Islet of Langerhans (tissue), 1 donor: ENCODE measurements around the gene ABL2.
A peak's percentile ranks its signal among the peaks of the same experiment; 100 is the strongest.

Source experiments
- FAIRE-seq: peaks from one replicate; lab custom pipeline; 2011; peaks lifted over from hg19 to GRCh38; lab: Jason Lieb, UNC

Gene ABL2

DNA sequence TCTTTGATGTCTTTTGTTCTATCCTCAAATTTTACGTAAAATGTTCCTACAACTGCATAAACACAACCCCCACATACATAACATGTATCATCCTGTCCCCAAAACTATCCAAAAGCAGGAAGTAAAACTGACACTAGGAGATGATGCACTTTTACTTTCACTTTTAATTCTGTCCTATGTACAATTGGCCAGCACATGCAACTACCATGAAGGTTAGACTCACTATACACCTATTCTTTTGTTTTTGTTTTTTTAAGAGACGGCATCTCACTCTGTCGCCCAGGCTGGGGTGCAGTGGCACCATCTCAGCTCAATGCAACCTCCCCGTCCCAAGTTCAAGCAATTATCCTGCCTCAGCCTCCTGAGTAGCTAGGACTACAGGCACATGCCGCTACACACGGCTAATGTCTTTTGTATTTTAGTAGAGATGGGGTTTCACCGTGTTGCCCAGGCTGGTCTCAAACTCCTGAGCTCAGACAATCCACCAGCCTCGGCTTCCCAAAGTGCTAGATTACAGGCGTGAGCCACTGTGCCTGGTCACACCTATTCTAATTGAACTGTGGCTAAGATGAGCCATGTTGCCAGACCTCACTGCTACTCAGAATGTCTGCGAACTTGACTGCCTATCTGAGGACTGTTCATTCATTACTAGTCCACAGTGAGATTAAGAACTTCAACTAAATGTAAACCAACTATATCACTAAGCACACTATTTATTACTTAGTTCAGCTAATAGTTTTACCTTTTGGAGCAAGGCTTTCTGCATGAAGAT, 99.6 kb downstream of the ABL2 start:
- no peak for FAIRE-seq

DNA sequence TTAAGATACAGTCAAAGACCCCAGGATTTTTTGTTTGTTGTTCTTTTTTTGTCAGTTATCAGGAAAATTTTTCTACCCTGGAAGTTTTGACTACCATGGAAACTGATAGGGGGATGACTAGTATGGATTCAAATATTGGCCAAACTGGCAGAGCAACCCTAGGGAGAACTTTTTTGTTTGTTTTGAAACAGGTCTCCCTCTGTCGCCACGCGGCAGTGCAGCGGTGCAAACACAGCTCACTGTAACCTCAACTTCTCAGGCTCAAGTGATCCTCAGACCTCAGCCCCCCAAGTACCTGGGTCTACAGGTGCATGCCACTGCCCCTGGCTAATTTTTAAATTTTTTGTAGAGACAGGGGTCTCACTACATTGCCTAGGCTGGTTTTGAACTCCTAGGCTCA, 101.0 kb downstream of the ABL2 start:
- FAIRE-seq: no peak

DNA sequence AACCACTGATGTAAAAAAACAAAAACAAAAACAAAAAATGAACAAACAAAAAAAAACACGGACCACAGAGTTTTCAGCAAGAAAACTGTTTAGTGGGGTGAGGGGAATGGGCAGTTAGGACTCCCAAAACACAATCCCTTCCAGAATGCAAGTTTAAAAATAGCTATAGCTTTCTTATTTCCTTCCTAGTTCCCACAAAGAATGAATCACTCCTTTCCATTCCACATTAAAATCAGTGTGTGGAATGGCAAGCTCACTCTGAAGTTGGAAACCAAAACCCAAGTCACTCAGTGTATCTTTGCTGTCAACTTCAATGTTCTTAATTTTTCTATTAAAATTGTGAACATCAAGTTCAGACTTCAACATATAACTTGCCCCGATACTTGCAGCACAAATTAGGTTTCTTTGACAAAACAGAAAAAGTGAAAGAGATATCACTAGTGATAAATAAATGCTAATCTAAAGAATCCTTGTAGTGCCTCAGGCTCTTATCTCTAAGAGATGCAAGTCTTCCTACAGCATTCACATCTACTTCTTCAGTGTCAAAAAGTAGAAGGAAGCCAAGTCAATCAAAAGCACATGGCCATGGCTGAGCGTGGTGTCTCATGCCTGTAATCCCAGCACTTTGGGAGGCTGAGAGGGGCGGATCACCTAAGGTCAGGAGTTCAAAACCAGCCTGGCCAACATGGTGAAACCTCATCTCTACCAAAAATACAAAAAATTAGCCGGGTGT, 102.1 kb downstream of the ABL2 start:
- no peak for FAIRE-seq

DNA sequence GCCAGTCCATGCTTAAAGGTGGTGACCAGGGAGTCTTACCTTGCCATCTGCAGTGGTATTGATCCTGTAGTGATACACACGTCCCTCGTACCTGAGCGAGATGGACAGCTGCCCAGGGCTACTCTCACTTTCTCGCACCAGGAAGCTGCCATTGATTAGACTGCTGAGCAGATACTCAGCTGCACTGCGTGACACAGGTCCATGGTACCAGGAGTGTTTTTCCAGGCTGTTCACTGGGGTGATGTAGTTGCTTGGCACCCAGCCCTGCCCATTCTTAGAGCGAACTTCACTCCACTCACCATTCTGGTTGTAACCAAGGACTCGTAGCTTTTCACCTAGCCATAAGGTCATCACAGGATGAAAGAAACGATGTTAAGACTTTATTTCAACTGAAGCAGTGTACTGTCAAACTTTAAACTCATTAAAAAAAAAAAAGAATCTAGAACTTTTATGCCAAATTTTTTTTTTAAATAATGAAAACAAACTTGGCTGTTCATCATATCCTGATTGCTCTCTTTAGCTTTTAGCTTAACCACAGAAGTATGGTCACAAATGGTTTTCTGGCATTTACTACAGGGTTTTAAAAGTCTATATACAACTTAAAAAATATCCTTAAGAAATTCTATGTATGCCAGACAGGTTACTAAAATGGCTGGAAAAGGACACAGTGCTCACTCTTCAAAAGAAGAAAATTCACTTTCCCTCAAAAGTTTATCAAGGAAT, 103.0 kb downstream of the ABL2 start:
- FAIRE-seq: peak; percentile 24

DNA sequence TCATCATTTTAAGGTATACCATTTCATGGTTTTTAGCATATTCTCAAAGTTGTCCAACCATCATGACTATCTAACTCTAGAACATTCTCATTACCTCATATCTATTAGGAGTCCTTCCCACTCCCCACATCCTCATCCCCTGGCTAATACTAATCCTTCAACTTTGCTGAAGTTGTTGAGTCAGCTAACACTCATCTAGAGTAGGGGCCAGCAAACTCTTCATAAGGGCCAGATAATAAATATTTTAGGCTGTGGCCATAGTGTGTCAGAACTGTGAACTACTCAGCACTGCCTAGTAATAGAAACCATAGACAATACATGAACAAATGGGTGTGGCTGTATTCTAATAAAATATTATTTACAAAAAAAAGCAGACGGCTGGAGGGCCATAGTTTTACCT, 104.6 kb downstream of the ABL2 start:
- FAIRE-seq: no peak

DNA sequence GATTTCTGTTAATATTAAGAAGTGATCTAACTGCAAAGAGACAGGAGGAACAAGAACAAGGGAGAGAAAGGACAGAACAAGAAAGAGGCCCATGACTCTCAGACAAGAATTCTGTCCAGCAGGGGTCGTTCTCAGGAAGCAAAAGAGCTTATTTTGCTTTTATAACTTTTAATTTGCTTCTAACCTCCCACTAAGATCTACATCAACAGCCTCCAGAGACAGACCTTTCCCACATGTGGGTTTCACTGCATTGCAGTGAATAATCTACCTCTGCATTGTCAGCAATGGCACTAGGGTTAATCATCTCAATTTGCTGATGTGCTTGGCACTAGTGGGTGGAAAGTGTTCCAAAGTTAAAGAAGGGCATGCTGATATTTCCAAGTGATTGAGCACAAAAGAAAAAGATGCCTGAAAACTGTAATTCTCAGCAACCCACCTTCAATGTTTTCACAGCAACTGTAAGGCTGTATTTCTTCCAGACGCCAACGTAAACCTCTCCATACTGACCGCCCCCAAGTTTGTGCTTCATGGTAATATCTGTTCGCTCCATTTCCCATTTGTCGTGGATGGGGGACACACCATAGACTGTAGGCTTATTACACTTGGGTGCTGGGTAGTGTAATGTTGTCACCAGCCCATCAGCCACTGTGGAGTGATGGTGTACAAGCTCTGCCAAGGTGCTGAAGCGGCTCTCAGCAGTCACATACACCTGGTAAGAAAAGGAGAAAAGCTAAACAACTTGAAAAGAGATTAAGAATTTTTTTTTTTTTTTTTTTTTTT, 108.1 kb downstream of the ABL2 start:
- no peak for FAIRE-seq

DNA sequence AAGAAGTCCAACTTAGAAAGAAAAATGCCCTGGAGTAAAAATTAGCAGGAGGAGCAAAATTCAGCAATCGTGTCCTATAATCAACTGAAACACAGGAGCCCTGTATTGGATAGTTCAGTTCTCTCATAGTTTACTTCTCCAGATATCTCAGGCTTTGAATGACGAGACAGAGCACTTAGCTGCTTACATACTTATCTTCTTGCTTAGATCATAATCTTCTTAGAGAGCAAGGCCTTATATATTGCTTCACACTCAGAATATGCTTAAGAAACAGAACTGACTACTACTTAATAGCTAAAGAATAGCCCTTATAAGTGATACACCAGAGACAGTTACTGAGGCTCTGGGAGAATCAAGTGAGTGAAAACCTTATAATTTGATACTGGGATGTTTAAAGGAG, 108.7 kb downstream of the ABL2 start:
- FAIRE-seq: no peak

DNA sequence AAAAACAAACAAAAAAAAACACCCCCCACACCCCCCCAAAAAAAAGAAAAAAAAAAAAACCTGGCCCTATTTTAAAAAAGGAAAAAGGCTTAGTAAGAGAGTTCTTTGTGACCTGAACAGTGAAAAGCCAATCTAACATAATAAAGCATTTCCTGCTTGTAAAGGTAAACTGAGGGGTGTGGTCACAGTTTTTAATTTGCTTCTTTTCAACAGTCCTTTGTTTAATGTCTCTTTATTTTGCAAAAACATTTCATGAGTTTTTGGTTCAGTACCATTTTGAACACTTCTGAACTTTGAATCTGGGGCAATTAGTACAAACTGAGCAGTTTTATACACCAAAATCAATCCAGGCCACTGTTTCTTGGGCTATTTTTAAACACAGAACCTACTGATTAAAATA, 110.0 kb downstream of the ABL2 start:
- no peak for FAIRE-seq

DNA sequence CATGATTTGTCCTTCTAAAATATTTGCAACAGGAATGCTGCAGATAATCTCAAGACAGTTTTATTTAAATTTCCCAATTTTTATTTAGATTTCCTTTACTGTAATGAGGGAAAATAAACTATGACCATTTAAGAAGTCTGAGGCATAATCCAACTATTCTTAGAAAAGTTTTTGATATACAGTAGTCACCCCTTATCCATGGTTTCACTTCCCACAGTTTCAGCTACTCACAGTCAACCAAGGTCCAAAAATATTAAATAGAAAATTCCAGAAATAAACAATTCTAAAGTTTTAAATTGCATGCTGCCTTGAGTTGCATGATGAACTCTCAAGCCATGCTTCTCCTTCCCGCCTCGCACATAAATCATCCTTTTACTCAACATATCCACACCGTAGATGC, 114.3 kb downstream of the ABL2 start:
- FAIRE-seq: no peak

DNA sequence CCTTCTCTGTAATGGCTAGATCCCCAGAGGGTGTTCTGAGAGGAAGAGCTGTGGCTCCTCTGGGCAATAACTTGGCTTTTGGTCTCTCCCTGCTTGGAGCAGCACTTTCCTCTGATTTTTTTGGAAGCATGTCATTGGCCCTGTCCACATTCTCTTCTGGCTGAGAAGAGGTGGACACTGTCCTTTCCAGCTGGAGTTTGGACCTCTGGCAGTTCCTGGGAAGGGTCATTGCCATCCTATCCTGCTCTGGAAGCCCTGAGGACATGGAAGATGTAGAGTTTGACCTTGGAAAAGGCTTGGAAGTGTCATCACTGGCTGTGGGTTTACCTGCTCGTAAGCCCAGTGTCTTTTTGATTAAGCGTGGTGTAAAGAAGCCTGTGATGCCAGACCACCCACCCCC, 120.8 kb downstream of the ABL2 start:
- no peak for FAIRE-seq

DNA sequence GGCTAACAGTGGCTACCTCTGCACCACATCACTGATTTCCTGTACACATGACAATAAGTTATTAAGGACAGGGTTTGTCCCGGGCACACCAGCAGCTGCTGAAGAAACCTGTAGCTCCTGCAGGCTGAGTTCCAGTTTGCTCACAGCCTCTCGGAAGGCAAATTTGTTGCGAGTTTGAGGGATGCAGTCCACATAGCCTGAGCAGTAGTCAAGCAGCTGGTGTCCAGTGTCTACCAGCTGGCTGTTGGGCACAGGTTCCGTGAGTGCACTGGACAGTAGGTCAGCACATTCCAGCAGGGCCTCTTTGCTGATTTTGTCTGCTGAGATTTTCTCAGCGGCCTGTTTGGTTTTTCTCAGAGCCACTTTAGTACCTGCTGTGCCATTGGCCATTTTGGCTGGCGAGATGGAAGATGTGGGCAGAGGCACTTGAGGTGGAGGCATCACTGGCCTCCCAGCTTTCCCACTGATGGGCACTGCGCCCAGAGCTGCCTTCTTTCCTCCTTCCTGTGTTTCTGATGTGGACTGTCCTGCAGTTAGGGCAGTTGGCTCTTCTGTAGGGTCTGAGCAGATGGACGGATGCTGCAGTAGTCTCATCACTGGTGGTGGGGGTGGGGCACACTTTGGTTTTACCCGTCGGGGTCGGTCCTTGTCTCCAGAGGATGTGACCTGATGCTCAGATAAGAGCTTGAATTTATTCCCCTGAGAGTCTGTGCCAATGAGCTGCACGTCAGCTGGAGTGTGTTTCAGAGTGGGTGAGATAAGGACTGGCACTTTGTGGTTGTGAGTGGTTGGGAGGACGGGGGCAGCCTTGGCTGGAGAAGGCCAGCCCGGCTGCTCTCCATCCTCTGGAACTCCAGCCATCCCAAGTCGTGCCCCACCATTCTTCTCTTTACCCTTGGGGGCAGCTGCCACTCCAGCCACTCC, 121.5 kb downstream of the ABL2 start:
- no peak for FAIRE-seq

DNA sequence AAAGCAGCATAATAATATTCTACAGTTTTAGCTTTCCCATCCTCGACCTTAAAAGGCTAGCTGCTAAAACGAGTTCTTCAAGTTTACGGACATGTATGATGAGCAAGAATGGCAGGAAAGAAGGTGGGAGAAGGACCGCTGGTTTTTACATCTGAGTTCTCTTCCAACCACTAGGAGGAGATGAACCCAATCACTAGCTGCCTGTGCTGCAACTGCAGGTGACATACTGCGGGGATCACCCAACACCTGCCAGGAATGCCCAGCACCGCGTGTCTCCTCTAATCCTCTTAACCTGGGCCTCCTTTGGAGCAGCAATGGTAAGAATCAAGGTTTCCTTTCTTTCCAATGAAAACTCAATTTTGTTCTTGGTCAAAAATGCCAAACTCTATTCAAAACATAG, 124.1 kb downstream of the ABL2 start:
- FAIRE-seq: no peak

DNA sequence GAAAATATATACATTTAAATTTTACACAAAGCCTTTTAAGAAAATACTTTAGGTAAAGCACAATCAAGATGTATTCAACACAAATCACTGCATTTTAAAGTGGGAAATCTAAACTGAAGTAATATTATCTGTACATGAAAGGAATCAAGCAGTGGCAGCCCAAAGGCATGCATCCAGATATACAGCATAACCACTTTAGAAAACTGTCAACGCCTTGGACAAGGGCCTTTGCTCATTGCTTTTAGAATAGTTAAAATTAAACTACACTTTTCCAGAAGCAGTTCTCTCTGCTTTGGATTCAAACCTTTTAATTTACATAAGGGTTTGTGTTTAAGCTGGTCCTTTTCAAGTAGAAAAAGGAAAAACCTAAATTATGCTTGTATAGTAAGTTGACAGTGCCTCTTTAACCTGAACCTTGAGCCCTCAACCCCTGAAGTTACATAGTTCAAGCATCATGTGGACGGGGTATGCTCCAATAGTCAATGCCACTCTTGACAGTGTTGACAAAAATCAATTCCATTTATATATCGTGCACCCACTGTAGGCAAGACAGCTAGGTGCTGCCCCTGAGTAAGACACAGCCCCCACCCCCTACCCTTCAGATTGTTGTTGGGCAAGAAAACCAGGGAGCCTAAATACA, 124.7 kb downstream of the ABL2 start:
- no peak for FAIRE-seq

DNA sequence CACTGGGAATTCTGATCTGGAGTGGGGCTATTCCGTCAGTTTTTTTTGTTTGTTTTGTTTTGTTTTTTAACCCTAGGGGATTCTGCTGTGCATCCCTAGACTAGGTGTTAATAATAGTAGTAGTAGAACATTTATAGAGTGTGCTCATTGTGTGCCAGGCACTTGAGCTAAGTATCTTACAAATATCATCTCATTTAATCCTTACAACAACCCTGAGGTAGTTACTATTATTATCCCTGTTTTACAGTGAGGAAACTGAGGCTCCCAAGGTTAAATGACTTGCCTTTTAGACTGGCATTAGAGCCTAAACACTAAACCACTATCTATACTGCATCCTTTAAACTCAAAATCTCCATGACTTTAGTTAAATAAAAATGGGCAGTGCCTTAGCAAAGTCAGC, 125.5 kb downstream of the ABL2 start:
- FAIRE-seq: no peak

DNA sequence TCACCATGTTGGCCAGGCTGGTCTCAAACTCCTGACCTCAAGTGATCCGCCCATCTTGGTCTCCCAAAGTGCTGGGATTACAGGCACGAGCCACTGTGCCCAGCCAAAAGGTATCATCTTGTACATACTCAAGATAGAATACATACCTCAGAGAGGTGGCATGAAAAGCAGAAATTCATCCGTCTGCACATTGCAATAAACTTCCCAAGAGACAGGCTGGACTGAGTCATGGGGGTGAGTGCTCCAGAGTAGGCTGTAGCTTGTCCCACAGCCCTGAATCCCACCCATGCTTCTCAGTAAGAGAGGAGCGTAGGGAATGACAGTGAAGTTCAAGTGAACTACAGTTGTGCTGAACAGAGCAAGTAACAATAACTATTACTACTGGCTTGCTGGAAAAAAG, 127.9 kb downstream of the ABL2 start:
- FAIRE-seq: no peak

DNA sequence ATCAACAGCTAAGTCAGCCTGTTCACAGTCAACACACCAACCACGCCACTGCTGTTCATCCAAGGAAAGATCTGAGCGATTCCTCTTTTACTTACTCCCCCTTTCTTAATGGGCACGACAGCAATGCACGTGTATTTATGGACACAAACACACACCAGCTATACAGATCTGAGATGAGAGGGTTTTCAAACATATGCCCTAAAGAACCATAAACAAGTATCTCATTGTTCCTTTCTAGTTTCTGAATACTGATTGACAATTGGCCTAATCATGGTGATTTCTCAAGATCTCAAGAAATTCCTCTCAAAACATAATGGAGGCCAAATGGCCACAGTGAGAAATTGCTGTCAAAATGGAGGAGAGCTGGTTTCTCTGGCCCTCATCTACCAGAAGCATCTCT, 129.6 kb downstream of the ABL2 start:
- FAIRE-seq: no peak

DNA sequence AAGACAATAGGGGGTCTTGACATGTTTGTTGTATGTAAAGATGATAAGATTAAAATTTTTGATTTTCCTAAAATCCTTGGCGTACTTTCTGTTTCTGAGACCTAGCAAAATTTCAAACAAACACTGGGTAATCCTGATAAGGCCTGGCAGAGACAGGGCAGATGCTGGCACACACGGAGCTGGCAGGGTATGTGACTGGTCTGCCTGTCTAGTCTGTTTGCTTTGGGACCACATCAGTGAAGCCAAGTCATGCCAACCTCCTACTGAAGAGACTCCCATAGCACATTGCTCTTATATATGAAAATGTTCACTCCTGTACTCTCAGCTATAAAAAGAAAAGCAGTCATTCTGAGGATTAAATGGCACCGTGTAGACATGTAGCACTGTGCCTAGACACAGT, 133.6 kb downstream of the ABL2 start:
- no peak for FAIRE-seq

DNA sequence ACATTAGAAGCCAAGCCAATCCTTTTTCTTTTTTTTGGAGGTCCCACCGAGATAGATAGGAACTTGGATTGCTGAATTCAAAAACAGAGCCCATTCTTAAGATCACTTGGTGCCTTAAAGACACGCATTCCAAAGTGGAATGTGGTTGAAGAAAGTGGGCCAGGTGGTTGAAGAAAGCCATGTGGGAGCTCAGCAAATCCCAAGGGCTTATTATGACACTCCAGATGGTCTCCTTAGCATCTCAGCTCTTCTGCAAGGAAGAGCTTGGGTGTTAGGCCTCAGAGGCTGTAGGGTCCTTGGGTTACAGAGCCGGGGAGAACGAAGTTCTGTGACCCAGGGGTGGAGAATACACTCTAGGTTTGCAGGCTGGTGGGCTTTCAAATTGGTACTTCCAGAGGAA, 134.1 kb downstream of the ABL2 start:
- FAIRE-seq: no peak

DNA sequence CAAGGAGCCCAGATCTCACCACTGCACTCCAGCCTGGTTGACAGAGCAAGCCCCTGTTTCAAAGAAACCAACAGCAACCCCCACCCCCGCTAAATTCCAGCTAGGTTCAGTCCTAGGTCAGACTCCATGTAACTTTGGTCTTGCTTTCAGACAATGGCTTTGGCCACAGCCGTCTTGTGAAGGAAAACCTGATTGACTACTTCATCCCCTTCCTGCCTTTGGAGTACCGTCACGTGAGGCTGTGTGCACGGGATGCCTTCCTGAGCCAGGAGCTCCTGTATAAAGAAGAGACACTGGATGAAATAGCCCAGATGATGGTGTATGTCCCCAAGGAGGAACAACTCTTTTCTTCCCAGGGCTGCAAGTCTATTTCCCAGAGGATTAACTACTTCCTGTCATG, 134.7 kb downstream of the ABL2 start:
- no peak for FAIRE-seq

DNA sequence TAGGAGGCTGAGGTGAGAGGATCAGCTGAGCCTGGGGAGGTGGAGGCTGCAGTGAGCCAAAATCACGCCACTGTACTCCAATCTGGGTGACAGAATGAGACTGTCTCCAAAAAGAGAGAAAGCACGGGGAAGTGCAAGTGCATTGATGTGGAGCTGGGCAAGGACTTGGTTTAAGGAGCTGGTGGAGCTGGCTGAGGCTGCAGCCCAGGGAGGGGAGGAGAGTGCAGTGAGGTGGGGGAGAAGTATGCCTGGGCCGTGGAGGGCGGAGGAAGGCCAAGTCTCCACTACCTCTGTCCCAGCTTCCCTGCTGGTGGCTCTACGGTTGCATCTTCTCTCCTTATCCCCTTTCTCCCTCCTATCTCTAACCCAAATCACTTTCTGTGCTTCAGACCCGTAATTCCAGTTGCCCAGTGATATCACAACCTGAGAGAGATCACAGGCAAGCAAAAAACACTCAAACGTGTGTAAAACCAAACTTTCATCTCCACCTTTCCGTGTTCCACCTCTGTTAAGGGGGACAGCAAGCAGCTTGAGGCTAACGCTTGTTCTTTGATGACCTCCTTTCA, 136.5 kb downstream of the ABL2 start:
- FAIRE-seq: no peak

DNA sequence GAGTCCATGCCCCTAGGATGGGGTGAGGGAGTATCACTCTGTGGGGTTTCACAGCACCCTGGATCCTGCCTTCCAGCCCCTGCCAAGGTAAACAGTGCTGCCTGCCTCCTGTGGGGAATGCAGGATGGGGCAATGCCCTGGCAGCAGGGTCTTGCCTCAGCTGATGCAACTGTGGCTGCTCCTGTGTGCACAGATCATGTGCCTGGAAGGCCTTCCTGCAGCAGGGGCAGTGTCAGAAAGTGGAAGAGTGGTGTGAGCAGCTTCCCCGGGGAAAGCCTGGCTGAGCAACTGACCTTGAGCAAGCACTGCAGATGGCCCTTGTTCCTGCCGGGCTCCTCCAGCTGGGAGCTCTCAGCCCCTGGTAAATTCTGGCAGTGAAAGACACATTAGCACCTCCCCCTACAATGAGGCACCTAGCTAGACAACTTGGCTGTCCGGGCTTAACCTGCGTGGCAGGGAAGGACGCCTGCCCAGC, 137.7 kb downstream of the ABL2 start:
- no peak for FAIRE-seq
